Neuron (in vitro differentiated cells): ENCODE data around the gene GRM8.

ENCODE experiments used
- H2AFZ ChIP-seq: one replicate; pipeline ENCODE4 v1.6.1; 2013; ENCODE audit warnings: low read depth, mild to moderate bottlenecking, inconsistent platforms, low read length, moderate library complexity
- H3K27me3 ChIP-seq: one replicate; pipeline ENCODE4 v1.6.1; 2013; ENCODE audit warnings: low read length; ENCODE audit not compliant: insufficient read depth
- H3K36me3 ChIP-seq: one replicate; pipeline ENCODE4 v1.6.1; 2013; ENCODE audit warnings: low read length; ENCODE audit not compliant: insufficient read depth
- H3K4me1 ChIP-seq: one replicate; pipeline ENCODE4 v1.6.1; 2013; ENCODE audit warnings: low read length; ENCODE audit not compliant: insufficient read depth
- H3K4me3 ChIP-seq: 2 replicates; pipeline ENCODE4 v1.5.1; 2013; ENCODE audit warnings: mild to moderate bottlenecking, low read length, moderate library complexity
- H3K9me3 ChIP-seq: one replicate; pipeline ENCODE4 v1.6.1; 2013; ENCODE audit warnings: low read length

Gene GRM8

GRCh38 chr7:127034186-127034806, 218.4 kb downstream of the GRM8 start:
- Histone ChIP-seq H3K4me3 (no peak overlapping the region), H3K36me3 (no peaks in the 10 kb centered on the region), H2AFZ (no peak overlapping the region), H3K4me1 (no peaks in the 10 kb centered on the region), H3K27me3 (no peaks in the 10 kb centered on the region), H3K9me3 (no peaks in the 10 kb centered on the region)

GRCh38 chr7:127029823-127030222, 222.9 kb downstream of the GRM8 start:
- Histone ChIP-seq H3K4me3 (no peak overlapping the region), H3K27me3 (no peaks in the 10 kb centered on the region), H3K36me3 (no peaks in the 10 kb centered on the region), H3K4me1 (no peaks in the 10 kb centered on the region), H3K9me3 (no peaks in the 10 kb centered on the region), H2AFZ (no peak overlapping the region)

GRCh38 chr7:127021857-127022256, 230.9 kb downstream of the GRM8 start:
- H3K27me3 ChIP-seq = no peaks in the 10 kb centered on the region
- H3K4me3 ChIP-seq = no peak overlapping the region
- H3K4me1 ChIP-seq = no peaks in the 10 kb centered on the region
- H2AFZ ChIP-seq = no peak overlapping the region
- H3K9me3 ChIP-seq = no peaks in the 10 kb centered on the region
- H3K36me3 ChIP-seq = no peaks in the 10 kb centered on the region

DNA sequence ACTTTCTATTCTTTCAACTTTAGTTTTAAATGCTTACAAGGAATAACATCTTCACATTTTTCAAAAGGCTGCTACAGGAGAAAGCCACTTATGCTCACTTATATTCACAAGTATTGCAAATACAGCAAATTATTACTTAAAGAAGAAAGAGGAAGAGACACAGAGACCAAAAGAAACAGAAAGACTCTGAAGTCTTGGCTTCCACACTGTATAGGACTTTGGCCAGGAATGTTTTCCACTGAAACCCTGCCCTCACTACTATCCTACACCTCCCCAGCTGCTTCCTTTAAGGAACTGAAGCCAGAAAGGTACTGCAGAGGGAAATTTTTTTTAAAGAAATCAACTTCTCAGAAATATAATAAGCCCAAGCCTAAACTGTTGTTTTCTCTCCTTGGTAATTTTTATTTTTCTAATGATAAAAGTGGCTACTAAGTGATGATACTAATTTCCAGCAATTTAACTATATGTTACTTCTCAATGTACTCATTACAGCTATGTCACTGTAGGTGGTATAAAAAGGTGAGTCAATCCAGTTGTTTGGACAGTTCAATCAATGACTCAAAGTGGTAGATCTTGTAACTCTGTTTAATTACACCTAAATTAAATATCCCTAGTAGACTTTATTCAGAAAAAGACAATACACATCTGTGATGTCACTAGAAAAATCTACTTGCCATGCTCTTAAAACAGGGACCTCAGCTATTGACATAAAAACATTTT, 231.6 kb downstream of the GRM8 start:
- no peak overlapping the region for H2AFZ ChIP-seq
- no peak overlapping the region for H3K4me3 ChIP-seq
- H3K36me3 ChIP-seq = no peaks in the 10 kb centered on the region
- H3K9me3 ChIP-seq = no peaks in the 10 kb centered on the region
- H3K27me3 ChIP-seq = no peaks in the 10 kb centered on the region
- no peaks in the 10 kb centered on the region for H3K4me1 ChIP-seq

DNA sequence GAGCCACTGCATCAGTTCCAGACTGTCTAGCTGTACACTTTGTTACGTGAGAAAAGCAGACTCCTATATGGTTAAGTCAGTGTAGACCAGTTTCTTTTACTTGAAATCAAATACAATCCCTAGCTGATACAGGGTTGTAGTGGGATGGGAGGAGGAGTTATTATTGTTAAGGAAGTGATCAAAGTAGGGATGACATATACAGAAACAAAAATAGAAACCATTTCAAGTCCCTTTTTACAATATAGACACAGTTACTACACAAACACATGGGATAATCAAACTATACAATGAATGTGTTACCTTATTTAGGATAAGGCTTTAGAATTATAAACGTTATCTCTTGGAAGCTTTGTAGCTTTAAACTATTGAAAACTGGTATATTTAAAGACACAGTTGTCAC, 233.9 kb downstream of the GRM8 start:
- H3K4me1 ChIP-seq = no peaks in the 10 kb centered on the region
- no peak overlapping the region for H2AFZ ChIP-seq
- no peaks in the 10 kb centered on the region for H3K9me3 ChIP-seq
- no peak overlapping the region for H3K4me3 ChIP-seq
- H3K27me3 ChIP-seq = no peaks in the 10 kb centered on the region
- H3K36me3 ChIP-seq = no peaks in the 10 kb centered on the region

- Histone ChIP-seq H3K9me3 (no peaks in the 10 kb centered on the region), H2AFZ (no peak overlapping the region), H3K4me1 (no peaks in the 10 kb centered on the region), H3K27me3 (no peaks in the 10 kb centered on the region), H3K4me3 (no peak overlapping the region), H3K36me3 (no peaks in the 10 kb centered on the region)
Observed at GRCh38 chr7:127017196-127017595, 235.5 kb downstream of the GRM8 start.

- Histone ChIP-seq H3K9me3 (no peaks in the 10 kb centered on the region), H2AFZ (no peak overlapping the region), H3K27me3 (no peaks in the 10 kb centered on the region), H3K4me1 (no peaks in the 10 kb centered on the region), H3K36me3 (no peaks in the 10 kb centered on the region), H3K4me3 (no peak overlapping the region)
Observed at GRCh38 chr7:127000725-127001124, 252.0 kb downstream of the GRM8 start.

GRCh38 chr7:126996659-126997058, 256.1 kb downstream of the GRM8 start:
- no peaks in the 10 kb centered on the region for H3K36me3 ChIP-seq
- H3K4me3 ChIP-seq = no peak overlapping the region
- H2AFZ ChIP-seq = no peak overlapping the region
- H3K4me1 ChIP-seq = no peaks in the 10 kb centered on the region
- no peaks in the 10 kb centered on the region for H3K9me3 ChIP-seq
- H3K27me3 ChIP-seq = no peaks in the 10 kb centered on the region

GRCh38 chr7:126993626-126994213, 259.0 kb downstream of the GRM8 start:
- no peaks in the 10 kb centered on the region for H3K27me3 ChIP-seq
- no peaks in the 10 kb centered on the region for H3K9me3 ChIP-seq
- H3K36me3 ChIP-seq = no peaks in the 10 kb centered on the region
- no peak overlapping the region for H3K4me3 ChIP-seq
- no peaks in the 10 kb centered on the region for H3K4me1 ChIP-seq
- no peak overlapping the region for H2AFZ ChIP-seq

- no peaks in the 10 kb centered on the region for H3K9me3 ChIP-seq
- no peak overlapping the region for H3K4me3 ChIP-seq
- H3K36me3 ChIP-seq = no peaks in the 10 kb centered on the region
- no peak overlapping the region for H2AFZ ChIP-seq
- no peaks in the 10 kb centered on the region for H3K4me1 ChIP-seq
- no peaks in the 10 kb centered on the region for H3K27me3 ChIP-seq
Observed at GRCh38 chr7:126988022-126988421, 264.7 kb downstream of the GRM8 start.

GRCh38 chr7:126979722-126980121, 273.0 kb downstream of the GRM8 start:
- H3K9me3 ChIP-seq = no peaks in the 10 kb centered on the region
- H2AFZ ChIP-seq = no peak overlapping the region
- no peaks in the 10 kb centered on the region for H3K27me3 ChIP-seq
- H3K36me3 ChIP-seq = no peaks in the 10 kb centered on the region
- no peaks in the 10 kb centered on the region for H3K4me1 ChIP-seq
- H3K4me3 ChIP-seq = no peak overlapping the region

- H3K36me3 ChIP-seq = no peaks in the 10 kb centered on the region
- H3K9me3 ChIP-seq = no peaks in the 10 kb centered on the region
- no peak overlapping the region for H2AFZ ChIP-seq
- no peaks in the 10 kb centered on the region for H3K27me3 ChIP-seq
- H3K4me3 ChIP-seq = no peak overlapping the region
- H3K4me1 ChIP-seq = no peaks in the 10 kb centered on the region
Observed at GRCh38 chr7:126978865-126979264, 273.9 kb downstream of the GRM8 start.

DNA sequence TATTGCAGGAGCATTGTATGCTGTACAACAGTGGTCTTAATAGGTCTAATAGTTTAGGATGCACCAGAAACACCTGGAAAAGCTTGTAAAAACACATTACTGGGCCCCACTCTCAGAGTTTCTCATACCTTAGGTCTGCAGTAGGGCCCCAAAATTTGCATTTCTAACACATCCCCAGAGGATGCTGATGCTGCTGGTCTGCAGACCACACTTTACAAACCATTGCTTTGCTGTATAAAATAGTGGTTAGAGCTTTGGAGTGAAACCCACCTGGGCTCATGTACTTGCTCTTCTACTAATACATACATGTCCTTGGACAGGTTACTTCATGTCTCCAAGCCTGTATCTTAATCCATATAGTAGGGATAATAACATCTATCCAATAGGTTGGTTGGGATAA, 279.7 kb downstream of the GRM8 start:
- no peak overlapping the region for H3K4me3 ChIP-seq
- no peaks in the 10 kb centered on the region for H3K4me1 ChIP-seq
- no peaks in the 10 kb centered on the region for H3K9me3 ChIP-seq
- H3K36me3 ChIP-seq = no peaks in the 10 kb centered on the region
- no peaks in the 10 kb centered on the region for H3K27me3 ChIP-seq
- no peak overlapping the region for H2AFZ ChIP-seq
